IMR-90 (cell line): ENCODE data around the gene HTR3C. TPM values are rescaled to one million over a fixed set of nuclear protein-coding genes. Genes with fewer than 3 reads are reported as not detected.

Source experiments
- ATAC-seq: fragments of 200-7000 bp; cut with Tn5 transposase; 2 replicates; pipeline ENCODE4 v1.9.1; 2020; ENCODE audit warnings: low read depth, mild to moderate bottlenecking, moderate library complexity
- BruUV-seq: library from RNA; stranded (reverse); fragments of 400-500 nt; replicated peaks from 2 replicates; lab custom pipeline; 2021; lab: Mats Ljungman, UMichigan
- CTCF ChIA-PET: fragments of 300-600 bp; formaldehyde crosslinking; extraction: SDS; loops from one replicate; lab custom pipeline; 2021; ENCODE audit warnings: antibody characterized with exemption; lab: Yijun Ruan, JAX
- POLR2A ChIA-PET: fragments of 300-600 bp; sonication (Branson Sonifier 250); formaldehyde crosslinking; loops from one replicate; lab custom pipeline; 2022; ENCODE audit warnings: antibody characterized with exemption; ENCODE audit not compliant: unreplicated experiment; lab: Charles Lee
- DNase-seq: peaks from one replicate; pipeline ENCODE4 v3.0.0; 2013
- H2AFZ ChIP-seq: replicated peaks from 2 replicates; pipeline ENCODE3; 2013; ENCODE audit warnings: low read length, mild to moderate bottlenecking; ENCODE audit not compliant: poor library complexity
- H2AK5ac ChIP-seq: 2 replicates; pipeline ENCODE4 v1.6.1; 2013; ENCODE audit warnings: low read depth, low read length, inconsistent platforms
- H2AK9ac ChIP-seq: replicated peaks from 2 replicates; pipeline ENCODE3; 2013; ENCODE audit warnings: mild to moderate bottlenecking, low read depth, low read length, moderate library complexity; ENCODE audit not compliant: poor library complexity
- H2BK120ac ChIP-seq: 2 replicates; pipeline ENCODE4 v1.6.1; 2013; ENCODE audit warnings: low read depth, low read length, inconsistent platforms
- H2BK15ac ChIP-seq: 3 replicates; pipeline ENCODE4 v1.6.1; 2013; ENCODE audit warnings: low read depth, low read length, inconsistent platforms
- H2BK20ac ChIP-seq: 2 replicates; pipeline ENCODE4 v1.6.1; 2013; ENCODE audit warnings: low read depth, mild to moderate bottlenecking, inconsistent platforms, low read length, moderate library complexity
- H2BK5ac ChIP-seq: 2 replicates; pipeline ENCODE4 v1.6.1; 2013; ENCODE audit warnings: mild to moderate bottlenecking, low read depth, low read length, inconsistent platforms; ENCODE audit not compliant: poor library complexity, severe bottlenecking
- H3K14ac ChIP-seq: replicated peaks from 2 replicates; pipeline ENCODE4 v1.6.1; 2013; ENCODE audit warnings: low read depth, low read length, inconsistent platforms
- H3K18ac ChIP-seq: 2 replicates; pipeline ENCODE4 v1.6.1; 2013; ENCODE audit warnings: low read depth, low read length, control low read depth
- H3K23ac ChIP-seq: 2 replicates; pipeline ENCODE4 v1.6.1; 2013; ENCODE audit warnings: low read depth, low read length, inconsistent platforms
- H3K27ac ChIP-seq: 2 replicates; pipeline ENCODE4 v1.5.1; 2013; ENCODE audit warnings: mild to moderate bottlenecking, control low read depth, low read length; ENCODE audit not compliant: insufficient read depth
- H3K27me3 ChIP-seq: 2 replicates; pipeline ENCODE4 v1.6.1; 2013; ENCODE audit warnings: low read length; ENCODE audit not compliant: control insufficient read depth, insufficient read depth
- H3K36me3 ChIP-seq: 2 replicates; pipeline ENCODE4 v1.6.1; 2013; ENCODE audit warnings: low read length, mixed read lengths; ENCODE audit not compliant: control insufficient read depth, insufficient read depth
- H3K4ac ChIP-seq: 2 replicates; pipeline ENCODE4 v1.6.1; 2013; ENCODE audit warnings: low read depth, low read length, inconsistent platforms
- H3K4me1 ChIP-seq: 2 replicates; pipeline ENCODE4 v1.6.1; 2013; ENCODE audit warnings: low read length, mixed read lengths; ENCODE audit not compliant: control insufficient read depth, insufficient read depth
- H3K4me2 ChIP-seq: 2 replicates; pipeline ENCODE4 v1.6.1; 2013; ENCODE audit warnings: low read depth, mild to moderate bottlenecking, control low read depth, low read length, moderate library complexity
- H3K4me3 ChIP-seq: 2 replicates; pipeline ENCODE4 v1.5.1; 2013; ENCODE audit warnings: low read depth, mild to moderate bottlenecking, control low read depth, low read length, moderate library complexity; ENCODE audit not compliant: insufficient read depth
- H3K56ac ChIP-seq: 2 replicates; pipeline ENCODE4 v1.6.1; 2013; ENCODE audit warnings: low read length, inconsistent platforms; ENCODE audit not compliant: insufficient read depth; ENCODE audit errors: extremely low read depth
- H3K79me1 ChIP-seq, 2 experiments: 2 replicates each; pipeline ENCODE4 v1.6.1; 2013; ENCODE audit warnings: low read length in 2 of 2, inconsistent platforms in 1 of 2, low read depth in 1 of 2
- H3K9ac ChIP-seq: 2 replicates; pipeline ENCODE4 v1.6.1; 2013; ENCODE audit warnings: low read depth, low read length, control low read depth
- H3K9me1 ChIP-seq: 2 replicates; pipeline ENCODE4 v1.6.1; 2013; ENCODE audit warnings: low read length, inconsistent platforms; ENCODE audit not compliant: insufficient read depth
- H3K9me3 ChIP-seq: 2 replicates; pipeline ENCODE4 v1.6.1; 2013; ENCODE audit warnings: low read length; ENCODE audit not compliant: control insufficient read depth, insufficient read depth
- H4K20me1 ChIP-seq: 2 replicates; pipeline ENCODE4 v1.6.1; 2013; ENCODE audit warnings: low read length, inconsistent platforms; ENCODE audit not compliant: insufficient read depth
- H4K5ac ChIP-seq: 2 replicates; pipeline ENCODE4 v1.6.1; 2013; ENCODE audit warnings: mild to moderate bottlenecking, low read depth, low read length, control low read depth
- H4K8ac ChIP-seq, 2 experiments: 2 replicates each; pipeline ENCODE4 v1.6.1; 2013; ENCODE audit warnings: low read depth in 2 of 2, low read length in 2 of 2, control low read depth in 1 of 2, inconsistent platforms in 1 of 2
- H4K91ac ChIP-seq: 2 replicates; pipeline ENCODE4 v1.6.1; 2013; ENCODE audit warnings: low read depth, low read length, inconsistent platforms; ENCODE audit not compliant: insufficient read depth
- CEBPB ChIP-seq: IDR thresholded peaks from 2 replicates; pipeline ENCODE4 v1.6.1; 2012; ENCODE audit warnings: low read depth, low read length, improper control_type of control experiment
- FOS ChIP-seq: fragments of 150-350 bp; IDR thresholded peaks from 2 replicates; pipeline ENCODE4 v1.6.1; 2016; ENCODE audit warnings: low read depth, low read length
- NFE2L2 ChIP-seq: fragments of 150-350 bp; IDR thresholded peaks from 2 replicates; pipeline ENCODE4 v1.6.1; 2016; ENCODE audit warnings: low read depth, mild to moderate bottlenecking, low read length
- POLR2A ChIP-seq: IDR thresholded peaks from 2 replicates; pipeline ENCODE4 v1.6.1; 2012; ENCODE audit warnings: mild to moderate bottlenecking, low read depth, low read length
- RFX5 ChIP-seq: IDR thresholded peaks from 2 replicates; pipeline ENCODE4 v1.8.0; 2012; ENCODE audit warnings: low read depth, mild to moderate bottlenecking, low read length, moderate library complexity
- WGBS, 2 experiments: methylation state at CpG; one replicate each; pipeline versions ENCODE4 v1.1.5 to v1.1.7; 2013; ENCODE audit warnings: missing lambda C conversion rate in 2 of 2; ENCODE audit not compliant: insufficient read length in 1 of 2; ENCODE audit errors: extremely low coverage in 2 of 2; 5-methylcytosine and 5-hydroxymethylcytosine counted together
- dilution Hi-C: fragments of 300-500 bp; cut with HindIII; formaldehyde crosslinking; loops from one replicate; pipeline ENCODE4 v1.14.3; 2018; ENCODE audit warnings: low sequenced_read_pairs; ENCODE audit not compliant: unreplicated experiment
- in situ Hi-C: fragments of 300-500 bp; cut with MboI; formaldehyde crosslinking; loops from 3 replicates; pipeline ENCODE4 v1.14.3; 2019; ENCODE audit warnings: low sequenced_read_pairs, inconsistent platforms, mixed read lengths
- intact Hi-C: fragments of 100-400 bp; cut with micrococcal nuclease; formaldehyde crosslinking; loops from 2 replicates; pipeline ENCODE4 v1.10.0; 2022
- polyA plus RNA-seq, 3 experiments: library from polyadenylated mRNA; depleted of rRNA; stranded (reverse); fragments of >200 nt; gene quantifications; 2 replicates each; pipeline ENCODE4 v1.2.3, GENCODE V29; 2012; ENCODE audit warnings: low replicate concordance in 1 of 3
- total RNA-seq: library from RNA; depleted of rRNA; stranded (reverse); fragments of >200 nt; gene quantifications from 2 replicates; pipeline ENCODE4 v1.2.3, GENCODE V29; 2012
- TF ChIP-seq, protein P1 (sequence below): fragments of 150-350 bp; IDR thresholded peaks from 2 replicates; pipeline ENCODE4 v1.6.1; 2016; ENCODE audit warnings: low read depth, mild to moderate bottlenecking, low read length, moderate library complexity, borderline replicate concordance

HTR3C gene
- total and polyA plus RNA-seq, 2 of the 4 experiments (the other 2 are of a cell fraction), result not detected

DNA sequence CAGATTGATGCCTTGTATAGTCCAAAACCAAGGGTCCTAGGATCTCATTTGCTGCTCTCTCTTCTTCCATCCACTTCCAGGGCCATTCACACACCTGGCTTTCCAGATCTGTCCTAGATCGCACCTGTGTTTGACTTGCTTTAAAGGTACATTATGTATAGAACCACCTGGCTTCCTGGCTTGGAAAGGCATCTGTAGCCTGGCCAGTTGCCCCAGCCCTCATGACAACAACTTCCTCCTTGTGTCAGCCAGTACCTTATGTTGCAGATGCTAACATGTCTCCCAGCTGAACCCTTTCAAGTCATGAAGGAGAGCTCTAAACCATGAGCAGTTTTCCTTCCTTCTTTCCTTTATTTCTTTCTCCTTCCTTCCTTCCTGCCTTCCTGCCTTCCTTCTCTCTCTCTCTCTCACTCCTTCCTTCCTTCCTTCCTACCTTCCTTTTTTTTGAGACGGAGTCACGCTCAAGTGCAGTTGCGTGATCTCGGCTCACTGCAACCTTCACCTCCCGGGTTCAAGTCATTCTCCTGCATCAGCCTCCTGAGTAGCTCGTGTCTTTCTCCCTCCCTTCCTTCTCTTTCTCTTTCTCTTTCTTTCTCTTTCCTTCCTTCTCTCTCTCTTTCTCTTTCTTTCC lies 2.5 kb upstream of the HTR3C start:
- Histone ChIP-seq H3K4me2 (no peak overlapping the region), H3K27me3 (peaks cover 21% of the 10 kb centered on the region), H2AFZ (no peak overlapping the region), H3K79me1 (no peaks in the 10 kb centered on the region), H2BK15ac (no peak overlapping the region), H3K18ac (no peak overlapping the region), H4K20me1 (no peaks in the 10 kb centered on the region), H2AK9ac (no peak overlapping the region), H2BK5ac (no peak overlapping the region), H4K8ac (no peak overlapping the region), H2BK20ac (no peak overlapping the region), H3K23ac (no peak overlapping the region), H3K56ac (no peak overlapping the region), H3K27ac (no peak overlapping the region), H3K9me1 (no peaks in the 10 kb centered on the region), H2AK5ac (no peak overlapping the region), H3K14ac (no peak overlapping the region), H4K91ac (no peak overlapping the region), H3K9ac (no peak overlapping the region), H3K36me3 (no peaks in the 10 kb centered on the region), H2BK120ac (no peak overlapping the region), H3K4ac (no peak overlapping the region), H3K4me1 (no peaks in the 10 kb centered on the region), H3K9me3 (no peaks in the 10 kb centered on the region), H3K4me3 (no peak overlapping the region), H4K5ac (no peak overlapping the region)
- no peak for TF ChIP-seq RFX5
- no peak for TF ChIP-seq FOS
- TF ChIP-seq NFE2L2, result no peak
- TF ChIP-seq, protein P1, sequence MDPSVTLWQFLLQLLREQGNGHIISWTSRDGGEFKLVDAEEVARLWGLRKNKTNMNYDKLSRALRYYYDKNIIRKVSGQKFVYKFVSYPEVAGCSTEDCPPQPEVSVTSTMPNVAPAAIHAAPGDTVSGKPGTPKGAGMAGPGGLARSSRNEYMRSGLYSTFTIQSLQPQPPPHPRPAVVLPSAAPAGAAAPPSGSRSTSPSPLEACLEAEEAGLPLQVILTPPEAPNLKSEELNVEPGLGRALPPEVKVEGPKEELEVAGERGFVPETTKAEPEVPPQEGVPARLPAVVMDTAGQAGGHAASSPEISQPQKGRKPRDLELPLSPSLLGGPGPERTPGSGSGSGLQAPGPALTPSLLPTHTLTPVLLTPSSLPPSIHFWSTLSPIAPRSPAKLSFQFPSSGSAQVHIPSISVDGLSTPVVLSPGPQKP, result no peak
- no peak for TF ChIP-seq CEBPB
- TF ChIP-seq POLR2A, result no peak
- ChIA-PET POLR2A (no interaction called here), CTCF (no interaction called here)
- ATAC-seq (no peak), DNase-seq (no peak)
- dilution Hi-C loops, result no loop called here
- no TSS peak for BruUV-seq
- intact Hi-C loops, result no loop called here
- WGBS, 2 experiments, result 84% methylated on average over 5 of the region's 7 CpGs; no CpG with 5 or more reads in 1 of the 2 experiments
- in situ Hi-C loops, result no loop called here
